Skeletal muscle satellite cell (primary cell): ENCODE data around the gene BEGAIN.

Experiments used
- H3K27me3 ChIP-seq: 2 replicates; pipeline ENCODE4 v1.7.0; 2013; ENCODE audit warnings: low read length; ENCODE audit not compliant: control insufficient read depth, insufficient read depth
- H3K36me3 ChIP-seq: 2 replicates; pipeline ENCODE4 v1.7.0; 2013; ENCODE audit warnings: mild to moderate bottlenecking, control low read depth, low read length; ENCODE audit not compliant: insufficient read depth
- H3K4me1 ChIP-seq: 2 replicates; pipeline ENCODE4 v1.7.0; 2013; ENCODE audit warnings: low read length; ENCODE audit not compliant: control insufficient read depth, insufficient read depth
- H3K4me2 ChIP-seq: 2 replicates; pipeline ENCODE4 v1.7.0; 2013; ENCODE audit warnings: mild to moderate bottlenecking, low read length
- H3K4me3 ChIP-seq: 2 replicates; pipeline ENCODE4 v1.7.0; 2013; ENCODE audit warnings: low read length
- H3K9ac ChIP-seq: 2 replicates; pipeline ENCODE4 v1.7.0; 2013; ENCODE audit warnings: mild to moderate bottlenecking, low read depth, low read length, moderate library complexity
- H3K9me3 ChIP-seq: replicated peaks from 2 replicates; pipeline ENCODE4 v1.7.0; 2013; ENCODE audit warnings: mild to moderate bottlenecking, control low read depth, low read length

BEGAIN gene

GRCh38 chr14:100622224-100622623 is 35.0 kb upstream of the BEGAIN start:
- Histone ChIP-seq H3K4me3 (no peak overlapping the region), H3K9me3 (no peaks in the 10 kb centered on the region), H3K27me3 (peaks cover 77% of the 10 kb centered on the region), H3K4me2 (no peak overlapping the region), H3K36me3 (no peaks in the 10 kb centered on the region), H3K9ac (no peak overlapping the region), H3K4me1 (no peaks in the 10 kb centered on the region)

GRCh38 chr14:100621806-100622205 is 34.6 kb upstream of the BEGAIN start:
- Histone ChIP-seq H3K4me2 (no peak overlapping the region), H3K27me3 (peaks cover 78% of the 10 kb centered on the region), H3K4me1 (no peaks in the 10 kb centered on the region), H3K9ac (no peak overlapping the region), H3K4me3 (no peak overlapping the region), H3K9me3 (no peaks in the 10 kb centered on the region), H3K36me3 (no peaks in the 10 kb centered on the region)

- no peak overlapping the region for H3K4me3 ChIP-seq
- H3K9me3 ChIP-seq = no peaks in the 10 kb centered on the region
- peaks cover 76% of the 10 kb centered on the region for H3K27me3 ChIP-seq
- H3K4me2 ChIP-seq = no peak overlapping the region
- H3K36me3 ChIP-seq = no peaks in the 10 kb centered on the region
- H3K4me1 ChIP-seq = no peaks in the 10 kb centered on the region
- no peak overlapping the region for H3K9ac ChIP-seq
Observed at GRCh38 chr14:100620255-100621100, 33.3 kb upstream of the BEGAIN start.

GRCh38 chr14:100619396-100620254 is 32.4 kb upstream of the BEGAIN start:
- Histone ChIP-seq H3K4me2 (no peak overlapping the region), H3K27me3 (peaks cover 67% of the 10 kb centered on the region), H3K4me1 (no peaks in the 10 kb centered on the region), H3K9ac (no peak overlapping the region), H3K9me3 (no peaks in the 10 kb centered on the region), H3K4me3 (no peak overlapping the region), H3K36me3 (no peaks in the 10 kb centered on the region)

- H3K4me1 ChIP-seq = no peaks in the 10 kb centered on the region
- no peak overlapping the region for H3K9ac ChIP-seq
- no peak overlapping the region for H3K4me3 ChIP-seq
- no peaks in the 10 kb centered on the region for H3K36me3 ChIP-seq
- H3K4me2 ChIP-seq = no peak overlapping the region
- H3K27me3 ChIP-seq = peaks cover 60% of the 10 kb centered on the region
- no peaks in the 10 kb centered on the region for H3K9me3 ChIP-seq
Observed at GRCh38 chr14:100618763-100619320, 31.6 kb upstream of the BEGAIN start.

GRCh38 chr14:100618318-100618693 is 31.1 kb upstream of the BEGAIN start:
- Histone ChIP-seq H3K36me3 (no peaks in the 10 kb centered on the region), H3K4me3 (no peak overlapping the region), H3K9me3 (no peaks in the 10 kb centered on the region), H3K27me3 (peaks cover 57% of the 10 kb centered on the region), H3K4me1 (no peaks in the 10 kb centered on the region), H3K4me2 (no peak overlapping the region), H3K9ac (no peak overlapping the region)

- H3K4me2 ChIP-seq = no peak overlapping the region
- H3K36me3 ChIP-seq = no peaks in the 10 kb centered on the region
- peaks cover 55% of the 10 kb centered on the region for H3K27me3 ChIP-seq
- no peak overlapping the region for H3K9ac ChIP-seq
- H3K4me1 ChIP-seq = no peaks in the 10 kb centered on the region
- H3K9me3 ChIP-seq = no peaks in the 10 kb centered on the region
- H3K4me3 ChIP-seq = no peak overlapping the region
Observed at GRCh38 chr14:100617410-100618317, 30.4 kb upstream of the BEGAIN start.

GRCh38 chr14:100616854-100617409 is 29.7 kb upstream of the BEGAIN start:
- Histone ChIP-seq H3K9ac (no peak overlapping the region), H3K4me2 (no peak overlapping the region), H3K4me1 (no peaks in the 10 kb centered on the region), H3K4me3 (no peak overlapping the region), H3K36me3 (no peaks in the 10 kb centered on the region), H3K9me3 (no peaks in the 10 kb centered on the region), H3K27me3 (peaks cover 53% of the 10 kb centered on the region)

GRCh38 chr14:100615736-100616695 is 28.8 kb upstream of the BEGAIN start:
- Histone ChIP-seq H3K4me2 (no peak overlapping the region), H3K27me3 (peaks cover 53% of the 10 kb centered on the region)

GRCh38 chr14:100614803-100615202 is 27.6 kb upstream of the BEGAIN start:
- Histone ChIP-seq H3K36me3 (no peaks in the 10 kb centered on the region), H3K4me3 (no peak overlapping the region), H3K4me1 (no peaks in the 10 kb centered on the region), H3K4me2 (no peak overlapping the region), H3K9me3 (no peaks in the 10 kb centered on the region), H3K9ac (no peak overlapping the region), H3K27me3 (peaks cover 42% of the 10 kb centered on the region)

More at GRCh38 chr14:100615736-100616695, 28.8 kb upstream of the BEGAIN start:
- Histone ChIP-seq H3K4me3 (no peak overlapping the region), H3K36me3 (no peaks in the 10 kb centered on the region), H3K9ac (no peak overlapping the region), H3K4me1 (no peaks in the 10 kb centered on the region), H3K9me3 (no peaks in the 10 kb centered on the region)
